Caki2 (cell line): ENCODE measurements around the gene ZFTA. TPM values are rescaled to one million over a fixed set of nuclear protein-coding genes. Genes with fewer than 3 reads are reported as not detected.

Source experiments
- total RNA-seq: library from RNA; depleted of rRNA; stranded (reverse); fragments of >200 nt; shearing (Covaris generic); gene quantifications from 2 replicates; pipeline ENCODE4 v1.2.3, GENCODE V29; 2014; ENCODE audit warnings: low replicate concordance; rRNA removed

ZFTA gene
- total RNA-seq, 1 experiment from 2014 or later: 6.1 TPM

Other genes with a start within 250 kb of the ZFTA start
- gene PLAAT4, start 232.0 kb downstream of the ZFTA start, total RNA-seq: 57.7 and 64.5 TPM in 2 replicates
- 3.4 TPM in 1 of 2 replicates, not detected in the other for gene PLAAT2, start 205.4 kb downstream of the ZFTA start, total RNA-seq
- 163 and 198 TPM in 2 replicates for gene PLAAT3, start 154.3 kb downstream of the ZFTA start, total RNA-seq
- 46.9 and 58.7 TPM in 2 replicates for gene ATL3, start 97.4 kb downstream of the ZFTA start, total RNA-seq
- gene RTN3, start 87.3 kb downstream of the ZFTA start, total RNA-seq: 98.2 and 107 TPM in 2 replicates
- gene SPINDOC, start 44.7 kb upstream of the ZFTA start, total RNA-seq: 22.5 and 29.0 TPM in 2 replicates
- gene MARK2, start 70.3 kb upstream of the ZFTA start, total RNA-seq: 5.6 and 8.9 TPM in 2 replicates
- gene RCOR2, start 148.4 kb upstream of the ZFTA start, total RNA-seq: 0.61 TPM in 1 of 2 replicates, not detected in the other
- gene NAA40, start 170.2 kb upstream of the ZFTA start, total RNA-seq: 15.1 and 29.2 TPM in 2 replicates
- gene COX8A, start 205.8 kb upstream of the ZFTA start, total RNA-seq: 573 and 596 TPM in 2 replicates
- gene OTUB1, start 217.7 kb upstream of the ZFTA start, total RNA-seq: 80.6 and 97.3 TPM in 2 replicates